ENCODE data around the gene IFI27L2.

The IFI27L2 gene

DNA sequence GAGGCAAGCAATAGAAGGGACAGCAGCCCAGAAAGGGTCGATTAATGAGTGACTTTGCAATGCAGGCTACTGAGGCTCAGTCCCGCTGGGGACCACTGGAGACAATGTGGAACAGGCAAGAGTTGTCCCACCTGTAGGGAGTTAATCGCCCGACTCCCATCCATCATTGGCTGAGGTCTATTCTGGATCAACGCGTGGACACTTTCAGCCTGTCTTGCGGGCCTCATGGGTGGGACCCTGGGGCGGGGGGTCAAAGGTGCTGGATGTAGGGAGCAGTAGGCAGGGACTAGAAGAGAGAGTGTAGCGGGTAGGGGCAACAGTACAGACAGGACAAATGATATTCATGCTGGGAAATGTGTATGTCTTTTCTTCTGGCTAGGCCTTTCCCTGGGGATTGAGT lies 6.1 kb downstream of the IFI27L2 start:
- no peak for DNase-seq (ENCODE audit: low read depth in 2 of 2)

DNA sequence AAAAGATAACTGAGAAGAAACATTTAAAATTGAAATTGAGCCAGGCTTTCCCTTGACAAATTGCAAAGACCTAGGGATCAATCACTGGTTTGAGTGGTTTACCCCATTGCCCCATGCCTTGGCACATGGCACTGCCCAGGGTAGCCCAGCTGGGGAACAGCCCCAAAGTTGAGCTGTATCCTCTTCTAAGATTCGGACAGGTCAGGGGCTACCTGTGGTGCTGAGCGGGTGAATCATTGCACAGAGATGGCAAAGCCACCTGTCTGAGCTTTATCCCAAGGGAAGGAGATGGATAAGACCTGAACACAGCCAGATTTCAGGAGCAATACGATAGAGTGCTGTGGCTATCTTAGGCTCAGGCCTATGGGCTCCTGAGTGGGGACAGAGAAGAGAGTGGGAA lies 7.0 kb downstream of the IFI27L2 start:
- DNase-seq (ENCODE audit: low read depth in 2 of 2): no peak

DNA sequence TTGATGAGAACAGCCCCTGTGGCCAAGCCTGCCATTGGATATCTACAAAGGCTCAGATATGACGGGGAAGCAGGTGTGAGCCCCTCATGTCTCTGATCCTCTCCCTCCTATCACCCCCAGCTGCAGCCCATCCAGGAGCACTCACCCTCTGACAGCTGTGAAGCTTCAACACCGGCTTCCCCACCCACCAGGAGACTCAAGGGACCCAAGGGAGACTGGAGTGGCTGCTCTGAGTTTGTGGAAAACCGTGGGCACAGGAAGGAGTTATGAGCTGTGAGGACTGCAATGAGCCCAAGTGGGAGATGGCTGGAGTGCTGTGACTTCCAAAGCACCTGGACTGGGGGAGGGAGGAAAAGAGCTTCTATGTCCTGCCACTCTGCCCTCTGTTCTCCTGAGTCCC lies 7.9 kb downstream of the IFI27L2 start:
- no peak for DNase-seq (ENCODE audit: low read depth in 2 of 2)

DNA sequence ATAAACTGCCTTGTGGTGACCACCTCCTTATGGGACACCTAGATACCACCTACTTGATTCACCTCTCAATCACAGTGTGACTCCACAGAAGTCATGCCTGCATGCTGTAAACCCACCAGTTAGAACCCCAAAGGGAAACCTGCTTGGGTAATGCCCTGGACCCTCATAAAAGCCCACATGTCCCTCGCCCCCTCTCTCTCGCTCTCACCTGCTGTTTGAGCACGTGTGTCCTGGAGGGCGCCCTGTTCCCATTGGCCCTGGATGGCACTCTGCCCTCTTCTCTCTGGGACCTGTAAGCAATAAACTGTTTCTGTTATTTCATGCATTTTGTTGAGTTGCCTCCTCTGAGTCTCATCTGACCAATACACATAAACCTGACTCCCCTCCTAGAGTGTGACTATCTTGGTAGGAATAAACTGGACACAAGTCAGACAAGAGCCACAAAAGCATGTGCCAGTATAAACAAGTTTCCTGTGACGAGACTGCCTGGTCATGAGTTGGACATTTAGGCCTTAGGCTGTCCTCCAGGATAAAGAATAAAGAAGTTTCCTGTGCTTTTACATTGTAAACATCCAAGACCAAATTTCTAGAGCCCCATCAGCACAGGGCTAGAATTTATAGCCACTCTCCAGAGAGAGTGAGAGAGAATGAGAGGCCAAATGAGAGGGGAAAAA lies 8.6 kb downstream of the IFI27L2 start:
- no peak for DNase-seq (ENCODE audit: low read depth in 2 of 2)

DNA sequence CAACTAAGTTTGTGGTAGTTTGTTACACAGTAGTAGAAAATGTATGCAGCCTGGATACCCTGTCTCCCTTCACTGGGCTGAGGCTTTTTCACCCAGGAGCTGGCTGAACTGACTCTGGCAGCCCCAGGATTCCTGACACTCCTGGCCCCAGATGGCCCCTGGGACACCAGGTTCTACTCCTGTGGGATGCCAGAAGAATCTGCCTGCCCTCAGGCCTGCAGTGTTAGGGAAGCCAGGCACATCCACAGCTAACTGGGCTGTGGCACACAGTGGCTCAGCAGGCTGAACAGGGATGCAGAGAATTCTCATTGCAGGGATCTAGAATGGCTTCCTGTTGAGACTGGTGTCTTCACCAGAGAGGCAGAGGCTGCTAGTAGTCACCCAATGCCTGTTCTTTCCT lies 10.3 kb downstream of the IFI27L2 start:
- no peak for DNase-seq (ENCODE audit: low read depth in 2 of 2)

DNA sequence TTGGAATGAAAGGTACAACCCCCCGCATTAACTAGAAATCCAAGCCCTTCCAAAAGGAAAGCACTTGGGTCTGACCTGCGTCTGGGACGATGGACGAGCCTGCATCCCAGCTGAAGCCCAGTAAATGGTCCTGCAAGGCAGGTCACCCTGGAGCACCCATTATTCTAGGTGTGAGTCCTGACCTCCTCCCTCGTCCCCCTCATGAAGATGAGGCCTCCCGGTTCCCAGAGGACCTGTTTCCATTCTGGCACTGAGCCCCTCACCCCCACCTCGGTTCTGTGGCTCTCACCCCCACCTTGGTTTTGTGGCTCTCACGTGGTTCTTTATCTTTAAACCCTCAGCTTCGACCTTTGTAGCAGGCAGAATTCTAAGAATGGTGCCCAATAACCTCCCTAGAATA lies 11.5 kb downstream of the IFI27L2 start:
- DNase-seq (ENCODE audit: low read depth in 2 of 2): no peak

DNA sequence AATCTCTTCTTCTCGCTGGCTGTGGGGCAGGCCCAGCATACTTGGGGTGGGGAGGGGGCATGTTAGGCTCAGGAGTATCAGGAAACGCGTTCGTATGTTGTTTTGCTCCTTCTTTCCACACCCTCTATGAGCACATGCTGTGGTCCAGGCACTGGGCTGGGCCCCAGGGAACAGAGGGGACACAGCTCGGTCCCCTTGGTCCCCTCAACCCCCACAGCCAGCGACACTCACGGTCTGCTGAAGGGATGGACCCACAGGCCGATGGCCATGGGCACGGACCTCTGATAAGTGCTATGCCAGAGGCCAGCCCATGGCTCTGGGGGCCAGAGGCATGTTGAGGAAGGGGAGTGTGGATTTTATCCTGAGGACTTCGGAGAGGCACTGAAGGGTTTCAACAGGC lies 12.7 kb downstream of the IFI27L2 start:
- DNase-seq (ENCODE audit: low read depth in 2 of 2): no peak

DNA sequence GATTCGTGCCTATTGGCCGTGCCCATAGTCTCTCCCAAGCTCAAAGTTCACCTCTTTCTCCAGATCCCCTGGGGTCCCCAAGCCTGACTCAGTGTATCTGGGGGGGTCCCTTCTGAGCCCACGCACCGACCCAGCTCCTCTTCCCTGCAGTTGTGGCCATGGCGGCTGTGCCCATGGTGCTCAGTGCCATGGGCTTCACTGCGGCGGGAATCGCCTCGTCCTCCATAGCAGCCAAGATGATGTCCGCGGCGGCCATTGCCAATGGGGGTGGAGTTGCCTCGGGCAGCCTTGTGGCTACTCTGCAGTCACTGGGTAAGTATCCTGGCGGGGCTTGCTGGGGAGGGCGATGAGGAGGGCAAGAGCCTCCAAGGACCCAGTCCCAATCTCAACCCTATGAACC lies 13.8 kb downstream of the IFI27L2 start:
- no peak for DNase-seq (ENCODE audit: low read depth in 2 of 2)

DNA sequence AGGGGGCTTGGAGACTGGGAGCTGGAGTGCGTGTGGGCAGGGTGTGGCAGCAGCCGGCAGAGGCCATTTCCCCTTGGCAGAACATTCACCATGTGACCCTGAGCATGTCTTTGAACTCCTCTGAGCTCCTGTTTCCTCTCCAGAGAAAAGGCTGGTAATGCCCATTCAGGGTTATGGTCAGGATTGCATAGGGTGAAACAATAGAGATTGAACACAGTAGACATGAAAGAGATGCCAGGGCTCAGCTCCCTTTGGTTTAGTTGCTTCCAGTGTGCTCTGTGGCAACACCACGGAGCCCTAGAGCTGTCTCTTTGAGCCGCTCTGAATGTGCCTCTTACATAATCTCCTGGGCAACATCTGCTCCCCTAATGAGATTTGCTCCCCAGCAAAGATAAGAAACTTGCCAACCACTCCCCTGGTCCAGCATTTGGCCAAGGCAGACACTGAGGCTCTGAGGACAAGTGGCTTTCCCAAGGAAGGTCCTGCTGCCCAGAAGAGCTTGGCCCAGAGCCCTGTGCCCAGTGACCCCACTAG lies 14.3 kb downstream of the IFI27L2 start:
- no peak for DNase-seq (ENCODE audit: low read depth in 2 of 2)

DNA sequence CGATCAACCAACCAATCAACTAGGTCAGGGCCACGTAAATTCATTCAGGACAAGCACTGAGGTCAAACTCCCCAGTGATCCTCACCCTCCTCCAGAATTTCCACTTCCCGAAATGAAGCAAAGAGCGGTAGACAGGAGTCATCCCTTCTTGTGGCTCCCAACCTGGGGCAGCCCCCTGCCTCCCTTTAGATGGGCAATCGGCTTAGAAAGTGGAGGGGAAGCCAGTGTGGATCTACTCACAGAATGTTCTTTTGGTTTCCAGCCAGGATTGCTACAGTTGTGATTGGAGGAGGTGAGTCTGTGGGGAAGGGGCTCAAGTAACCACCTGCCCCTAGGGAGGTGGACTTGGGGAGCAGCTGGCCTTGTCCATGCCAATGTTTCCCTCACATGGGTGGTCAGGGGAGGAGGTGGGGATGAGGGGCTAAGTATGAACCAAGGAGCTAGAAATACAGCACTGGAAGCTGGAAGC lies 14.8 kb downstream of the IFI27L2 start:
- no peak for DNase-seq (ENCODE audit: low read depth in 2 of 2)

DNA sequence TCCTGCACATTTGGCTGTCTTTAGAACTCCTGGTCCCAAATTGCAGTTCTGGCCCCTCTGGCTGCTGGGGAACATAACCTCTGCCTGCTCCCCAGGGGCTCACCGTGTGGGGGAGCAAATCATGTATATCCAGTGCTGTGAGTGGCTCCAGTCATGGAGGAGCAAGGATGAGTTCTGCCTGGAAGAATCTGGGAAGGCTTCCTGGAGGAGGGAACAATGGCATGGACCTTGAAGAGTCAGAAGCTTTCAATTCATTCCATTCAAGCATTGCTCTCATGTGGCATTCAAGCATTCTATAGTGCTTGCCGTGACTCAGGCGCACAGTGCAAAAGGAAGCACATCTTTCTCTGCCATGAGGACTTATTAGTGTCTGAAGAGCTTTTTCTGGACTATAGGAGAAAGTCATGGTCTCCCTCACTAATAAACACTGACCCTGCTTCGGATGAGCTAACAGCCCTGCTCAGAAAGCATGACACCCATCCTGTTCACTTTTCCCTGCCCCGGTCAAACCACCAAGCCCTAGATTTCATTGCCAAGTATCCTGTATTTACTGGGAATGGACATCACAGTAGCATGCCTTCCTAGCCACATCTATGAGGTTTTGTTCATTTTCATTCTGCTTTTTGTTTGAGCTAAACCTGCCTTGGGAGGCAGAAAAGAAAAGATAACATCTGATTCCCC lies 15.4 kb downstream of the IFI27L2 start:
- no peak for DNase-seq (ENCODE audit: low read depth in 2 of 2)

DNA sequence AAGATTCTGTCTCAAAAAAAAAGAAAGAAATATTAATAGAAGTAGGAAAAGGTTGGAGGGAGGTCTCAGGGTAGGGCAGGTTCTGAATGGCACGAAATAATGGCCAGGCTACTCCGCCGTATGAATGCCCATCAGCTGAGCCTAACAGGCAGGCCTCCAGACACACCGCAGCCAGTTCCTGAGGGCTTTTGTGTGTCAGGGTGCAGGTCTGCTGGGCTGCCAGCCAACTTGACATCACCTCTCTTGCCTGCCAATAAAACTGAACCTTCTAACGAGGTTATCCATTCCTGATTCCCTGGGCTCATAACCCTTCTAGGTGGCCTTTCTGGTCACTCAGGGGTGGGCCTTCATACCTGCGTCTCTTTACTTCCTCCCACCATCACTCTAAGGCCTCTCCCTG lies 15.9 kb downstream of the IFI27L2 start:
- DNase-seq (ENCODE audit: low read depth in 2 of 2): no peak

DNA sequence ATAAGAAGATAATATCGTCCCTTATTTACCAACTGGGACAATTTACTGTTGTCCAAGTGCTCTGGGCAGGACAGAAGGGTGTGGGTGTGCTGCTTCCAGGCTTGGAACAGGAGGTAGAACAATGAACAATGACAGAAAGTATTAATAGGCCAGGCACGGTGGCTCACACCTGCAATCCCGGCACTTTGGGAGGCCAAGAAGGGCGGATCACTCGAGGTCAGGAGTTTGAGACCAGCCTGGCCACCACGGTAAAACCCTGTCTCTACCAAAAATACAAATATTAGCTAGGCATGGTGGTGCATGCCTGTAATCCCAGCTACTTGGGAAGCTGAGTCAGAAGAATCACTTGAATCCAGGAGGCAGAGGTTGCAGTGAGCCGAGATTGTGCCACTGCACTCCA lies 16.3 kb downstream of the IFI27L2 start:
- no peak for DNase-seq (ENCODE audit: low read depth in 2 of 2)

DNA sequence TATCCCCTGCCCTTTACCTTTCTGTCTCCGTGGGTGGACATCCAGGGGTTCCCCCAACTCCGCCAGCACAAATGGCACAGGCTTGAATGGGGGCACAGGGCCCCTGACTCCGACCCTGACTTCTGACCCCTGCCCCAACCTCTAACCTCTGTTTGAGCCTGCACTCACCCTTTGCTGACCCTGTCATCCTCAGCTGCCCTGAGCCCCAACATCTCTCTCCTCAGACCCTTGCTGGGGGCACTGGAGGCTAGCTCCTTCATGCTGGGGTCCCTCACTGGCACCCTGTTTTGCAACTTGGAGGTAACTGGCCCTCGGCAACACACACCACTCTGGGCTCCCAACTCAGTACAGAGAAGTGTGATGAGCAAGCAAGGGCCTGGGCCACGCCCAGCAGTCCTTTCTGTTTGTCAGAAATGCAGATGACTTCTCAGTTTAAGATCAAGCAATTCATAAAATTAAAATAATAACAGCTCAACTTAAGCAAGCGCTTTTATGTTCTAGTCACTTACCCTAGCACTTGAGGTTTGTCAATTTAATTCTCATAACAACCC lies 16.8 kb downstream of the IFI27L2 start:
- no peak for DNase-seq (ENCODE audit: low read depth in 2 of 2)

DNA sequence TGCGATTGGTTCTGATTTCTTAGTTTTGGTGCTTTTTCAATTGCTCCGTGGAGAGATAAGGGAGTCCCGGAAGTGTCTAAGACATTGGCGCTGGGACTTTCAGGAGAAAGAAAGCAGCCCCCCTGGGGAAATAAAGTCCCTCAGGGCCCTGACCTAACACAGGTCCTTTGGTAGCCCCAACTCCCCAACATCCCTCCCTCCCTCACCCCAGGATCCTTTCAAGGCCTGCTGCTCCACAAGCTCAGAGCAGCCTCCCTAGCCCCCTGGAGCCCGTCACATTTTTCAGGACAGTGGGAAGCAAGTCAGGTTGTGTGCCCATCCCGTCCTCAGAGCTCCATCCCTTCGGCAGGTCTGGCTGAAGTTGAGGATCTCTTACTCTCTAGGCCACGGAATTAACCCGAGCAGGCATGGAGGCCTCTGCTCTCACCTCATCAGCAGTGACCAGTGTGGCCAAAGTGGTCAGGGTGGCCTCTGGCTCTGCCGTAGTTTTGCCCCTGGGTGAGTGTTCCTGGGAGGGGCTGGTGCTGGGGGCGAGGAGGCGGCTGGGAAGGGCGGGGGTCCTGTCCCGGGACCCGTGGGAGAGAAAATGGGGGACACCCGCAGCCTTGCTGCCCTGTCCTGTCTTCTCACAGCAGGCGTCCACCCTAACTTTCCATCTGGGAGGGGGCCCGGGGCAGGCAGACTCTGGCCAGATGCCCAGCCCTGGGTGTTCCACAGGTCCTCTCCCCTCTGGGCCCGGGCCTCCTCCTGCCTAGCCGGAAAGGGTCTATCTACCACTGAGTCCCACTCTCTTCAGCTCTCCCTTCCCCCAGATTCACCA lies 17.9 kb downstream of the IFI27L2 start:
- DNase-seq (ENCODE audit: low read depth in 2 of 2): no peak

DNA sequence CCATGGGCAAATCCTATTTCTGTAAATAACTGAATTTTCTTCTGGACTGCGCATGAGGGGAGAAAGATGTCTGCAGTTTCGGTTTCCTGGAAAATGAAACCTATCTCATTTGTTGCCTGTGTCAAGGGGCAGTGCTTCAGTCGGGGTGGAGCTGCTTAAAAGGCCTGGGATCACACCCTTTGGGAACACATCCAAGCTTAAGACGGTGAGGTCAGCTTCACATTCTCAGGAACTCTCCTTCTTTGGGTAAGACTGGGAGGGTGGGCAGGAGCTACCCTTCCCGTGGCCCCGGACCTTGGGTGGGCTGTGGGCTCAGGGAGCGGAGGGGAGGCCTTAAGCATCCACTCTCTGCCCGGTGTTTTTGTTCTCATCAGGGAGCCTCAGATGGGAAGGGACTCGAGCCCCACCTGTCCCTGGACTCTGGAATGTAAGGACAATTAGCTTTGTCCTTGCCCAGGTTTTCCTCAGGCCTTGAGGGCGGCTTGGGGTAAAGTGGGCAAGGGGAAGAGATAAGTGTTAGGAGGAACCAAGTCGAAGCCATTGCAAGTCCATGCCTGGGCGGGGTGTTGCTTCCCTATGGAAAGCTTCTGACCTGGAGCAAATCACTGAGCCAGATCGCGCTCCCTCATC lies 18.7 kb downstream of the IFI27L2 start, which contains the start of gene IFI27:
TSS of gene IFI27 (plus strand) at position 185 of the 630 bp plus-strand sequence.
- DNase-seq (ENCODE audit: low read depth in 2 of 2): no peak

DNA sequence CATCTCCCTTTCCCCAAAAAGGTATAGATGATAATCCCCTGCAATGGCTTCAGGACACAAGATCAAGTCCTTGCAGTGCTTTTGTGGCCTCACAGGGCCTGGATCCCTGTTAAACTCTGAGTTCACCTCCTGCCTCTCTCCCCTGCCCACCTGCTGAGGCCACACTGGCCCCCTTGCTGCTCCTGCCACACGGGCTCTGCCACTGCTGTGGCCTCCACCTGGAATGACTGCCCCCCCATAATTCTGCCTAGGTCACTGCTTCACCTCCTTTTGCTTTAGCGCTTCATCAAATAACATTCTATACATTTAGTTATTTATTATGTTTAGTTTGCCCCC lies 19.5 kb downstream of the IFI27L2 start:
- no peak for DNase-seq (ENCODE audit: low read depth in 2 of 2)

DNA sequence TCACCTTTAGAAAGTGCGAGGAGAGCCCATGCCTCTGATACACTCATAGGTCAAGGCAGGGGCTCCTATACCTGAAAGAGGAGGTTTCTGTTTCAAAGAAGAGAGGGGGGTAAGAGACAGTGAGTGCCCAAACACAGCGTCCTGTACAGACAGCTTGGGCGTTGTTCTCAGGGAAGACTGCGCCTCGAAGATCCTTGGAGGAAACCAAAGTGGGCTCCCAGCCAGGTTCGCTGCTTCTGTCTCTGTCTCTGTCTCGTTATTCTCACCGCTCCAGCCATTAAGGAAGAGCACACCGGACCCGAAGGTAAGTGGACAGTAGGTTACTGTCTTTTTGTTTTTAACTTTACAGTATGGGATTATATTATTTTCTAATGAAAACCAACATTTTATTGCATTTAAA lies 24.7 kb downstream of the IFI27L2 start:
- no peak for DNase-seq (ENCODE audit: low read depth in 2 of 2)

DNA sequence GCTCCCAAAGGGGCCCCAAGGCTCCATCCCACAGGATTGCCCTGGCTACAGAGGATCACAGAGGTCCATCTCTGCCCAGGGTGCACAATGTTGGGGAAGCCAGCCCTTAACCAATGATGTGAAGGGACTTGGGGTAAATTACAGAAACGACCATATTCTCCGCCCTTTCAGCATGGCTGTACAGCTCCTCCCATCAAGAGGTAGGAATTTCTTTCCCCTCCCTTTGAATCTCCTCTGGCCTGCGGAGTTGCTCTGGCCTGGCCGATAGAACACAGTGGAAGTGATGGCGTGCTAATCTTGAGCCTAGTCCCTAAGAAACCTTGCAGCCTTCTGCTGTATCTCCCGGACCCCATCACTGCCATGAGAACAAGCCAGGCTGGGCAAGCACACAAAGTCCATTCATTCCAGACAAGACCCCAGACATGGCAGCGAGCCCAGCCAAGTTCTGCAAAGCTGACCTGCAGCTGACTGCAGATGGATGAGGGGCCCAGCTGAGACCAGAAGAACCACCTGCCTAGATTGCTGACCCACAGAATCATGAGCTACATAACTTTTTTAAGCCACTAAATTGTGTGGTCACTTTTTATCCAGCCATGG lies 25.8 kb downstream of the IFI27L2 start:
- DNase-seq (ENCODE audit: low read depth in 2 of 2): no peak

DNA sequence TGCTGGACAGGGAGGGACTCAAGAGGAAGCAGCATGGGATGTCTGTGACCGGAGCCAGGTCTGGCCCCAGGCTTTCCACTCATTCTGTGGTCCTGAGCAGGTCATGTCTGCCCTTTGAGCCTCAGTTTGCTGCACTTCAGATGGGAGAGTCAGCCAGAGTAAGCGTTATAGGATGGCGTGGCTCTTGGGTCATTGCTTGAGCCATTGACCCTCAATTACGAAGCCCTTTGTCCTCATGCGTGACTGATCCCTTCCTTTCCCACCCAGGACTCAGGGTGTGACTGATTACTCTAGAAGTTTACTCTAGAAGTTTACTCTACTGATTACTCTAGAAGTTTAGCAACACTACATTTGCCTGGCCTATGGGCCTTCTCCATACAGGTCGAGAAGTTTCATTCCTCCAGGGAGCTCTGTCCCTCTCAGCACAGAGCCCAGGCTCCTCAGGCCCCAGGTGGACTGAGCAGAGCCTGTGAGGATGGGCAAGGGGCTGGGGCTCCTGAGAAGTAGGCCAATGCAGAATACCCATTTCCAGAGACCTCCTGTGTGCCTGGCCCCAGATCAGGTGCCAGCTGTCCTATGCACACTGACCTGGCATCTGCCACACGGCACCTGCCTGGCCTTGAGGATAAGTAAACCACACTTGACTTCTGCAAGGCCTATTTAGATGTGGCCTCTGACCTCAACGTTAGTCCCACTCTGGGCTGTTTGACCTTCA lies 26.5 kb downstream of the IFI27L2 start:
- no peak for DNase-seq (ENCODE audit: low read depth in 2 of 2)

DNA sequence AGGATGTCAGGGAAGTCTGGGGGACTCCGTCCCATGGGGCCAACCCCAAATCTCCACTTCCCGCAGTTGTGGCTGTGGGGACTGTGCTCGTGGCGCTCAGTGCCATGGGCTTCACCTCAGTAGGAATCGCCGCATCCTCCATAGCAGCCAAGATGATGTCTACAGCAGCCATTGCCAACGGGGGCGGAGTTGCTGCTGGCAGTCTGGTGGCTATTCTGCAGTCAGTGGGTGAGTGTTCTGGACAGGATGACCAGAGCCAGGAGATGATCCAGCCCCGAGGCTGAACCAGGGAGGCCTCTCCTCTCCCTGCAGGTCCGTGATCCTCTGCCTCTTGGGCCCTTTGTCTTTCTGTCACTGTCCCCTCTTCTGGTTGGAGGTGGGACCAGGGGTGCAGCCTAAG lies 27.7 kb downstream of the IFI27L2 start:
- no peak for DNase-seq (ENCODE audit: low read depth in 2 of 2)
